ENCODE results near the gene SLC26A5.

DNA sequence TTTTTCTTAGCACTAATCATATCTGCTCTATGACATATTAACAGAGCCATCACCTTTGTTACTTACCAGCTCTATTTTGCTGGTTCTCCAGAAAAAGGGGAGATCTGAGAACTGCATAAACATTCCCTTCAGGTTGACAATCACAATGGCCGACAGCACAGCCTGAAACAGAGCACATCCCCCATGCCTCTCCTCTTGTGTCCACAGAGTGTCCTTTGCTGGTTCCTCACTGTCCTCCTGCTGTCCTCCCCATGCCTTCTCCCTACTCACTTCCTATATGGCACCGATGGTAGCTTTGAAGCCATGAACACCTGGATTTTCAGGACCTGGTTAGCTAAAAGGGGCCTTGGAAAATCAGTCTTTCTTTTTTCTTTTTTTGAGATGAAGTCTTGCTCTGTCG lies 56.7 kb downstream of the SLC26A5 start:
- TF ChIP-seq KDM5A (IDR thresholded peaks at IDR 0.05; ENCODE audit: low read length) (no peak), TEAD4 (IDR thresholded peaks at IDR 0.05; ENCODE audit: low read depth, low read length) (no peak), JUND (IDR thresholded peaks at IDR 0.05; ENCODE audit: low read length) (no peak), JUN (IDR thresholded peaks at IDR 0.05; ENCODE audit: low read depth, low read length) (no peak)
- TF ChIP-seq, protein P1, sequence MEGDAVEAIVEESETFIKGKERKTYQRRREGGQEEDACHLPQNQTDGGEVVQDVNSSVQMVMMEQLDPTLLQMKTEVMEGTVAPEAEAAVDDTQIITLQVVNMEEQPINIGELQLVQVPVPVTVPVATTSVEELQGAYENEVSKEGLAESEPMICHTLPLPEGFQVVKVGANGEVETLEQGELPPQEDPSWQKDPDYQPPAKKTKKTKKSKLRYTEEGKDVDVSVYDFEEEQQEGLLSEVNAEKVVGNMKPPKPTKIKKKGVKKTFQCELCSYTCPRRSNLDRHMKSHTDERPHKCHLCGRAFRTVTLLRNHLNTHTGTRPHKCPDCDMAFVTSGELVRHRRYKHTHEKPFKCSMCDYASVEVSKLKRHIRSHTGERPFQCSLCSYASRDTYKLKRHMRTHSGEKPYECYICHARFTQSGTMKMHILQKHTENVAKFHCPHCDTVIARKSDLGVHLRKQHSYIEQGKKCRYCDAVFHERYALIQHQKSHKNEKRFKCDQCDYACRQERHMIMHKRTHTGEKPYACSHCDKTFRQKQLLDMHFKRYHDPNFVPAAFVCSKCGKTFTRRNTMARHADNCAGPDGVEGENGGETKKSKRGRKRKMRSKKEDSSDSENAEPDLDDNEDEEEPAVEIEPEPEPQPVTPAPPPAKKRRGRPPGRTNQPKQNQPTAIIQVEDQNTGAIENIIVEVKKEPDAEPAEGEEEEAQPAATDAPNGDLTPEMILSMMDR (IDR thresholded peaks at IDR 0.05; ENCODE audit: control extremely low read depth in 1 of 3, insufficient read depth in 1 of 3, low read depth in 1 of 3, low read length in 3 of 3): no peak
